HG03175 (cell line): ENCODE results near the gene NPHP4.

Experiments
- ATAC-seq: cut with Tn5 transposase; IDR thresholded peaks from one replicate; pipeline ENCODE4 v1.9.1; 2021; ENCODE audit warnings: mild to moderate bottlenecking, moderate library complexity; ENCODE audit not compliant: unreplicated experiment

NPHP4 gene

GRCh38 chr1:5992814-5993555, 760 bp upstream of the NPHP4 start:
- ATAC-seq: peak; percentile 15

GRCh38 chr1:5991381-5992025, 722 bp downstream of the NPHP4 start:
- peak; percentile 16 for ATAC-seq

DNA sequence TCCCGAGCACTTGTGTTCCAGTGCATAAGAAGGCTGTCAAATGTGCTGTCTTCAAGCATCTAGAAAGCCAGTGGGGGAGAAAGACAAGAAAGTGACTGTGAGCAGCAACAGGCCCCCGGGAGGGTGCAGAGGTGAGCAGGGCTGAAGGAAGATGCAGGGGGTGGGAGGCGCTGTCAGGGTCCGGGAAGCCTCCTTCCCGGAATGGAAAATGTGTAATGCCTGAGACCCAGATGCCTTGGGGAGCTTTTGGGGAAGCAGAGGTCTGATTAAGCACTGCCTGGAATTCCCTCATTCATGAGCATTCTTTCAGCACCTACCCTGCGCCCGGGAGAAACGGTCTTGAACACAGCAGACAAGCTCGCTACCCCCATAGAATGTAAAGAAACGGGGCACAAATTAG, 1.3 kb downstream of the NPHP4 start:
- ATAC-seq: no peak

DNA sequence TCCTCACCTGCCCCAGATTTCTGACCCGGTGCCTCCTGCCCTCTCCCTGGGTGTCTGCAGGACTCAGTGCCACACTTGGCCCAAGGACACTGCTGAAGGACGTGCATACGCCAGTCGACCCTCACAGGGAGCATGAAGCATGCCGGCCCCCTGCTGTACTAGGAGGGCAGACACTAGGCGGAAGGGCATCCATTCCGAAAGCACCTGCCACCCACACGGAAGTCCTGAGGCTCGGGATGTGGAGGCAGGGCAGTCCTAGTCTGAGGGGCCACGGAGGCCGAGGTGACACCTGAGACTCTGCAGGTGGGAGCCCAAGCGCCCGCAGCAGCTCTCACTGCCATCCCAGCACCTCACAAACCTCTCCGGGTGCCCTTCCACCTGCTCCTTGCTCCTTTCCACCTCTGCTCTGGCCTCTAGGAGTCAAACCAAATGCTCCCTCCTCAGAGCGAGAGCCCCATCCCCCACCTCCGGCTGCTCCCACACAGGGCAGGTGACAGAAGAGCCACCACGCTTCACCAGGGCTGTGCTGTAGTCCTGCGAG, 2.4 kb downstream of the NPHP4 start:
- ATAC-seq: no peak

GRCh38 chr1:5989286-5989605, 3.0 kb downstream of the NPHP4 start:
- no peak for ATAC-seq

GRCh38 chr1:5988596-5989285, 3.5 kb downstream of the NPHP4 start:
- no peak for ATAC-seq

- no peak for ATAC-seq
These were observed 6.2 kb downstream of the NPHP4 start for GRCh38 chr1:5986018-5986417.

DNA sequence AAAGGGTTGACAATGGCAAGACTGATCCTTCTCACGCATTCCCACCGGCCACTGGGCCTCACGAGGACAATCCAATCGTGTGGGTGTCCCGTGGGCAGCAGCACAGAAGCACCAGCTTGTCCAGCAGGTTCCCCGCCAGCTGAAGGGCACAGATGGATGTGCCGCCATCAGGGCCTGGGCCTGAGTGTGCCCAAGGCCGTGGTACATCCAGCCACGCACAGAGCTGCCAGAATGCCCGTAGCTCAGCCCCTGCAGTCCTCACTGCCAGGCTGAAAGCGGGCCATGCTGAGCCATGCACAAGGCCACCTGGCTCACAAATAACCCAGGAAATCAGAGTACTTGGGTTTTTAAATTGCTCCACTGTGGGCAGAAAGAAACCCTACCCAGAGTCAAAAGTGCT, 7.0 kb downstream of the NPHP4 start:
- no peak for ATAC-seq

DNA sequence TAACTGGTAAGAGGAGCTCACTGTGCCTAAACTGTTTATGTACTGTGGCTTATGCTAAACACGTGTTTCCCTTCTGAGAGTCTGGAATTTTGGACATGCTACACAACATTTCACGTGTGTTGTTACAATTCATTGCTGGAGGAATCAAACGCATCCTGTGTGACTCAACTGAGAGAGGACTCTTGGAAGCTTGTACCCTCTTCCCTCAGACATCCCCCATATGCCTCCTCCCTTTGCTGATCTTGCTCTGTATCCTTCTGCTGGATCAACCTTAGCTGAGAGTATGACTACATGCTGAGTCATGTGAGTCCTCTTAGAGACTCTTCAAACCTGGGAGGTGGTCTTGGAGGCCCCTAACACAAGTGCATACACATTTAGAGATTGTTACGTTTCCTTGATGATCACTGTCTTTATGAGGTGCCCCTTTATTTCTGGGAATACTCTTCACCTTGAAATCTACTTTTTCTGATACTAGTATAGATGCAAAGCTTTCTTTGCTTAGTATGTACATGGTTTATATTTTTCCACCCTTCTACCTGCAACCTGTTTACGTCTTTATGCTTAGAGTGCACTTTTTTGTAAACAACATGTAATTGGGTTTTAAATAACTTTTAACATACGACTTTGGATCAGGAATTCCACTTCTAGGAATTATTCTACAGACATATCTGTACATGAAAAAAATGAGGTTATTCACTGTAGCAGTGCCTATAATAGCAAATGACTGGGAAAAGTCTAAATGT, 8.7 kb downstream of the NPHP4 start:
- ATAC-seq: no peak

- ATAC-seq: no peak
These were observed 9.4 kb downstream of the NPHP4 start for GRCh38 chr1:5982868-5983267.

DNA sequence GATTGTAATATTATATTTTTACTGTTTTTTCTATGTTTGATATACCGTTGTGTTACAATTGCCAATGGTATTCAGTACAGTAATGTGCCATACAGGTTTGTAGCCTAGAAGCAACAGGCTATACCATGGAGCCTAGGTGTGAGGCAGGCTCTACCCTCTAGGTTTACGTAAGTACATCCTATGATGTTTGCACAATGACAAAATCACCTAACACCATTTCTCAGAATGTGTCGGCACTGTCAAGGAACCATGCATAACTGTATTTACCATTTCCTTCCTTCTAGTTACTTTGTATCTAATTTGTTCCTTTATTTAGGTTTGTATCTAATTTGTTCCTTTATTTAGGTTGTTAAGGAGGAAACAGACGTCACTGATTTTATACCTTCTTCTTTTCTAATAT, 9.9 kb downstream of the NPHP4 start:
- ATAC-seq: no peak

DNA sequence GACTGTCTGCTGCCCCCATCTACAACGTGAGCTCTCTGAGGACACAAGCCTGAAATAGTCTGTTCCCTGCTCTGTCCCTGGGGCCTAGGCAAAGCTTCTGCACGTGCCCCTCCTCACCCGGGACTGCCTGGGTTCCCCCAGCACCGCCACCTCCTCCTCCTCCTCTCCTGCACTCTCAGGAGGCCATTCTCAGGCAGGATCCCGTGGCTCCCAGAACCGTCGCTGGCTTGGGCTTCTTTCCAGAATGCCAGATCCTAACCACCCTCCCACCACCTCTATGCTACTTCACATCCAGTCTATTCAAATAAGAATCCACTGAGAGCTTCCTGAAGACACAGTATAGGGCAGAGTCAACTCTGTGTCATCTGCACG, 11.2 kb downstream of the NPHP4 start:
- no peak for ATAC-seq

- no peak for ATAC-seq
These were observed 11.8 kb downstream of the NPHP4 start for GRCh38 chr1:5980314-5981008.

DNA sequence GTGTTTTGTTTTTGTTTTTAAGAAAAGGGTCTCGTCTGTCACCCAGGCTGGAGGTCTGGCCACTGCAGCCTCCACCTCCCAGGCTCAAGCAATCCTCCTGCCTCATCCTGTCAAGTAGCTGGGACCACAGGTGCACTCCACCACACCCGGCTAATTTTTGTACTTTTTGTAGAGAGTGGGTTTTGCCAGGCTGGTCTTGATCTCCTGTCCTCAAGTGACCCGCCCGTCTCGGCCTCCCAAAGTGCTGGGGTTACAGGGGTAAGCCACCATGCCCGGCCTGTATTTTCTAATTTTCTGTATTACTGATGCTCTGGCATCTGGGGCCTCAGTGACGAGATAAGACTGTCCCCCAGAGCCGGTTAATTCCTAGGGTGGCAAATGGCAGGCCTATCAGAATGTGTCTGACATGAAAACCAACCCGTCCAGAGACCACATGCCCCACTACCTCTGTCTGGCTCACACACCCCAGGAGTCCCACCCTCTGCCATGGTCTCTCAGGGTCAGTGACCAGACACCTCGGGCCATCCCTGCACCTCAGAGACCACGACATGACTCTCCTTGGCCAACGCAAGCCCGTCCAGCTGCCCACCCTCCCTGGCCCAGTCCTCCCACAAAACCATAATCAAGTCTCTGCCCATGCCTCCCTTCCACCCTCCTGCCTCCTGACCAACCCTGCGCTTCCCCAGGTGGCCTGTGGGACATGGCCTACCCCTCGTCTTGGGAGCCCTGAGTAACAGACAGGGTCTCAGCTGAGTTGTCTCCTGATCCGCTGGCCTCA, 12.5 kb downstream of the NPHP4 start:
- ATAC-seq: no peak

GRCh38 chr1:5978452-5978851, 13.8 kb downstream of the NPHP4 start:
- no peak for ATAC-seq

- no peak for ATAC-seq
These were observed 14.5 kb downstream of the NPHP4 start for GRCh38 chr1:5977494-5978444.

GRCh38 chr1:5976726-5977493, 15.3 kb downstream of the NPHP4 start:
- ATAC-seq: no peak

DNA sequence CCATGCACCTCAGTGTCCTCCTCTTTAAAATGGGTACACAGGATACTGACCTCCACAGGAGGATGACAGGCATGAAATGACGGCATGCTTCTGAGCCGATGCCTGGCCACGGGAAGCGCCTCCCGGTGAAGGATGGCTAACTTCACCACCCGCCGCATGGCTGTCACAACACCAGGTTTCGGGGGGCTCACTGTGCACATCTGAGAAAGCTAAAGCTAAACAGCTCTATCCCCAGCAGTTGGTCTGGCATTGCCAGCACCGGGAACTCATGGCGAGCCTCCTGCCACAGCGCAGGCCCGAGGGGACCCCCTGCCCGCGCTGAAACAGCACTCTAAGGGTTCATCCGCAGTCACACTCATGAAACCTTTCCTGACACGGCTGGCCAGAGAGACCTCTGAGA, 16.0 kb downstream of the NPHP4 start:
- no peak for ATAC-seq
